Activated naive CD4-positive, alpha-beta T cell treated with anti-CD3 and anti-CD28 coated beads, Interleukin-2, amount 50 U/mL, for 72 hours (primary cell): ENCODE data around the gene PTPRG. TPM values are rescaled to one million over a fixed set of nuclear protein-coding genes. Genes with fewer than 3 reads are reported as not detected.

Experiments
- ATAC-seq, 2 donors: fragments of 150-1000 bp; cut with Tn5 transposase; 2 replicates each; pipeline ENCODE4 v1.10.0; 2021; ENCODE audit warnings: mild to moderate bottlenecking in 2 of 2, moderate library complexity in 2 of 2
- DNase-seq, 2 donors: peaks; one replicate each; pipeline ENCODE4 v3.0.0; 2021 to 2022; ENCODE audit warnings: low spot score in 2 of 2
- H3K27ac Mint-ChIP-seq, 2 donors: one replicate each; pipeline ENCODE4 v1.8.0; 2022; ENCODE audit warnings: mild to moderate bottlenecking in 2 of 2, mixed read lengths in 2 of 2
- H3K36me3 Mint-ChIP-seq, 2 donors: one replicate each; pipeline ENCODE4 v1.8.0; 2022; ENCODE audit warnings: mixed read lengths in 2 of 2
- H3K9me3 Mint-ChIP-seq, 2 donors: one replicate each; pipeline ENCODE4 v1.8.0; 2022; ENCODE audit warnings: mixed read lengths in 2 of 2
- total RNA-seq, 2 donors: library from RNA; stranded (reverse); gene quantifications; one replicate each; pipeline ENCODE4 v1.2.3, GENCODE V29; 2022

Gene PTPRG
- total RNA-seq, 2 donors from 2014 or later, result 0.11 to 0.45 TPM

DNA sequence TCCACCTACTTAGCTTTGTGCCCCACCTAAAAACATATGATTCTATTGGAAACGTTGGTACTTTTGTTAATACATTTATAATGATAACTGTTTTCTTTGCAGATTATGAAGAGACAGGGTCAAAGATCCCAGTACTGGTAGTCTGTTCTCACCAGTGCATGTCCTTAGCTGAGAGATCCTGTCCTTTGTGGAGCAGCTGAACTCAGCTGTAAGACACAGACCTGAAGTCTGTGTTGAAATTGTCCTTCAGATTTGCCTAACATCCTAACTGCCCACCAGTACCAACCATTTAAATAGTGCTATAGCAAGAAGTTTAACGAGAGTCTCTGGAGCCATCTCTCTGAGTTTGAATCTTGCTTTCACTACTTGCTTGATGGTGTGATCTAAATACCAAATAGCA, 413.3 kb downstream of the PTPRG start:
- Mint-ChIP-seq H3K27ac (no peak overlapping the region), H3K9me3 (peaks cover 3 to 4% of the 10 kb centered on the region in 2 donors), H3K36me3 (peaks cover 0 to 5% of the 10 kb centered on the region in 2 donors)
- ATAC-seq, result no peak
- DNase-seq, result no peak

GRCh38 chr3:61975199-61975598, 413.8 kb downstream of the PTPRG start:
- no peak for DNase-seq
- peaks cover 3 to 4% of the 10 kb centered on the region in 2 donors for H3K9me3 Mint-ChIP-seq
- peaks cover 0 to 5% of the 10 kb centered on the region in 2 donors for H3K36me3 Mint-ChIP-seq

DNA sequence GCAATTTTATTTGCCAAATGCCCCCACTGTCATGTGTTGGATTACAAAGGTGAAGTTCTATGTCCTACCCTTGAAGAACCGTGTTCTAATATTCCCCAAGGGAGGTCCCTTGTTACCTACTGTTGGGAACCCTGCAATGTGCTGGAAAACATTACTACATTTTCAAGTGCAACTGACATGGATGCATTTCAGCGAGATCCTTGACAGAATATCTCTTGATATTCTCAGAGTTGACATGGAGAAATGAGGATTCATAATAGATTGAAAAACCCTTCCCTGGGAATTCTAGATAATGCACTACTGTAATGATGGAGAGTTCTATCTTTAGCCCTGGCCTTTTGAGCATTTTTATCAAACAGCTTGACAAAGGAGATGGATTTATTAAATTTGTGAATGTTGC, 414.6 kb downstream of the PTPRG start:
- Mint-ChIP-seq H3K9me3 (peaks cover 3 to 4% of the 10 kb centered on the region in 2 donors), H3K36me3 (peaks cover 0 to 5% of the 10 kb centered on the region in 2 donors), H3K27ac (no peak overlapping the region)
- ATAC-seq (no peak), DNase-seq (no peak)

More at GRCh38 chr3:61975199-61975598, 413.8 kb downstream of the PTPRG start:
- no peak overlapping the region for H3K27ac Mint-ChIP-seq
- no peak for ATAC-seq

GRCh38 chr3:61978460-61979419, 417.4 kb downstream of the PTPRG start:
- ATAC-seq, result no peak
- DNase-seq, result no peak
- H3K27ac Mint-ChIP-seq, result no peak overlapping the region
- no peaks in the 10 kb centered on the region for H3K36me3 Mint-ChIP-seq
- no peaks in the 10 kb centered on the region for H3K9me3 Mint-ChIP-seq

- DNase-seq (no peak), ATAC-seq (no peak)
- no peak overlapping the region for H3K27ac Mint-ChIP-seq
- no peaks in the 10 kb centered on the region for H3K9me3 Mint-ChIP-seq
- no peaks in the 10 kb centered on the region for H3K36me3 Mint-ChIP-seq
These were observed 418.3 kb downstream of the PTPRG start for GRCh38 chr3:61979638-61980037.

- ATAC-seq (no peak), DNase-seq (no peak)
- H3K36me3 Mint-ChIP-seq, result no peaks in the 10 kb centered on the region
- H3K9me3 Mint-ChIP-seq, result no peaks in the 10 kb centered on the region
- H3K27ac Mint-ChIP-seq, result no peak overlapping the region
These were observed 418.7 kb downstream of the PTPRG start for GRCh38 chr3:61980041-61980440.

GRCh38 chr3:61981060-61981459, 419.7 kb downstream of the PTPRG start:
- Mint-ChIP-seq H3K27ac (no peak overlapping the region), H3K36me3 (no peaks in the 10 kb centered on the region), H3K9me3 (no peaks in the 10 kb centered on the region)
- DNase-seq, result no peak
- ATAC-seq, result peak in 1 of 2 donors; percentile 13

DNA sequence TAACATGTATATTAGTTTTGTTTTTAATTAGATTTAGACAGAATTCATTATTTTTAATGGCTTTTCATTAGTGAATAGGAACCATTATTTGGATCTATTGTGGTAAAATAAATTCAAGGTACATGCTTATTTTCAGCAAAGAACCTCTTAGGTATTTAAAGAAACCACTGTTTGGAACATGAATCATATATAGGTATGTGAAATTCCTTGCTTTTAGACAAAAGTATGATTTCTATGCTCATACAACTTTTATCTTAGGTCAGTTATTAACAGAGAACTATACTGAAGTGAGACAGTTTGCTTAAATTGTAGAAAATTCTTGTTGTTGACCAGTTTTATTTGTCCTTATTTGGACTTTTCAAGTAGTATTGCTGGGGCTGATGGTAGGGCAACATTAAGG, 422.1 kb downstream of the PTPRG start:
- Mint-ChIP-seq H3K36me3 (no peaks in the 10 kb centered on the region), H3K27ac (no peak overlapping the region), H3K9me3 (no peaks in the 10 kb centered on the region)
- DNase-seq, result no peak
- no peak for ATAC-seq

DNA sequence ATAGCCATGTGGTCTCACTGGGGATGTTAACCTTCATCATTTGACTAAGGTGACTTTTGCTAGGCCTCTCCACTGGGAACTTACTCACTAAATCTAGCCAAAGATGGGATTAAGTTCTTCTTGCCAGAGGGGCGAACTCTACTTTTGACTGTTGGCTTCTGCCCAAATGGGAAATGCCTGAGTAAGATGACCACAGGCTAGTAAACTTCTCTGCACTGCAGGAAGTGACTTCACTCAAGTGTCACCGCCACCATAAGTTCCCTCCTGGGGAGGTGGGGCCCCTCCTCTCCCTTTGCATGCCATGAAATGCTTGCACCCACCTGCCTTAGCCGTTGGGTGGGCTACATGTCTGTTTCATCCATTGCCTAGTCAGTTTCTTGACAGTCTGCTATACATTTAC, 423.6 kb downstream of the PTPRG start:
- Mint-ChIP-seq H3K27ac (no peak overlapping the region), H3K36me3 (no peaks in the 10 kb centered on the region), H3K9me3 (no peaks in the 10 kb centered on the region)
- DNase-seq, result no peak
- ATAC-seq, result peak in 1 of 2 donors; percentile 20

- DNase-seq (no peak), ATAC-seq (no peak)
- H3K9me3 Mint-ChIP-seq, result no peaks in the 10 kb centered on the region
- H3K36me3 Mint-ChIP-seq, result no peaks in the 10 kb centered on the region
- no peak overlapping the region for H3K27ac Mint-ChIP-seq
These were observed 425.1 kb downstream of the PTPRG start for GRCh38 chr3:61986473-61986872.

DNA sequence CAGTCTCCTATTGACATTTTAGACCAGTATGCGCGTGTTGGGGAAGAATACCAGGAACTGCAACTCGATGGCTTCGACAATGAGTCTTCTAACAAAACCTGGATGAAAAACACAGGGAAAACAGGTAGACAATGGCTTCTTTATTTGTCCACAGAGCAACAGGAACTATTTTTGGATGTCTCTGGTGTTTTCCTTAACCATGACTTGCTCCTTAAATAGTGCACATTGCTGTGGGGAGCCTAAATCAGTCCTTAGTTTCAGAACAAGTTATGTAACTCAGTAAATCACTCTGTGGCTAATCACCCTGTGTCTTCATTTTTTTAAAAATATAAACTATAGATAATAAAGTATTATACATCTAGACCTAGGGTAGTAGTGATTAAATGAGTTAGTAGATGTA, 428.3 kb downstream of the PTPRG start:
- ATAC-seq (no peak), DNase-seq (no peak)
- no peaks in the 10 kb centered on the region for H3K9me3 Mint-ChIP-seq
- H3K36me3 Mint-ChIP-seq, result no peaks in the 10 kb centered on the region
- H3K27ac Mint-ChIP-seq, result no peak overlapping the region

- Mint-ChIP-seq H3K27ac (no peak overlapping the region), H3K36me3 (no peaks in the 10 kb centered on the region)
- ATAC-seq, result no peak
These were observed 429.1 kb downstream of the PTPRG start for GRCh38 chr3:61990327-61991027.

DNA sequence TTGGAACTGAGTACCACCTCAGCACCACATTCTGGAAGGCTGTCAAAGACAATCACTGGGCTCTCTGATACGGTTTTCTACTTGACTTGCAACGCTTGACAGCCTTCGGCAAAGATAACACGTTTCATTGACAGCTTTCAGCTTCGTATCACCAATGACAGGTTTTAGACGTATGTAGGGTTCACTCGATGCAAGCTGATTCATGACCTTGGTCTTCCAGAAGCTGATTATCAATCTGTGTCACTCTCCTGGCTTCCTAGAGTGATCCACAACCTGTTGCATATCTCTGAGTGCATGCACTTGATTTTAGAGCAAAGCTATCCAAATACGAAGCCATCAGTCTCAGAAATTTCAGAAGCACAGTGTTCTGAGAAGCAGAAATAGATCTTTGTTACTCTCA, 430.3 kb downstream of the PTPRG start:
- Mint-ChIP-seq H3K27ac (no peak overlapping the region), H3K9me3 (peaks cover 5 to 6% of the 10 kb centered on the region in 2 donors), H3K36me3 (no peaks in the 10 kb centered on the region)
- ATAC-seq, result no peak
- DNase-seq, result no peak

More at GRCh38 chr3:61990327-61991027, 429.1 kb downstream of the PTPRG start:
- H3K9me3 Mint-ChIP-seq, result no peaks in the 10 kb centered on the region
- no peak for DNase-seq

DNA sequence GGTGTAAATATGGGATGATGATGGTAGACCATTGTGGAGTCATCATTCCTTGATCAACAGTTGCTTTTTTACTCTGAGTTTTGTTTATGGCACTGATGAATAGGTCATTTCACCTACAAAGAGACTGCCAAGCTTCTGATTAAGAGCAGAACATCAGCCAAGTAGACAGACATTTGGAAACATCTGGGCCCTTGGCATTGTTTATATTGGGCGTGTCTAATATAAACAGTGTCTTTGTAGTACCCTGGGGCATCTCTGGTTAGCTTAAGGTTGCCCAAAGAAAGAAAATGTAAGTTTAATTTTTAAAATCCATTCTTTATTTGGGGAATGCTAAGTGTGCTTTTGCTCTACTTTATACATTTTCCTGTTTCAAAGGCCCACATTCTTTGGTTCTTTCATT, 435.0 kb downstream of the PTPRG start:
- no peak overlapping the region for H3K27ac Mint-ChIP-seq
- no peak for DNase-seq
- no peaks in the 10 kb centered on the region for H3K36me3 Mint-ChIP-seq
- no peak for ATAC-seq
- peaks cover 5 to 6% of the 10 kb centered on the region in 2 donors for H3K9me3 Mint-ChIP-seq

- ATAC-seq (no peak), DNase-seq (no peak)
- Mint-ChIP-seq H3K27ac (no peak overlapping the region), H3K36me3 (no peaks in the 10 kb centered on the region), H3K9me3 (peaks cover 5 to 6% of the 10 kb centered on the region in 2 donors)
These were observed 435.7 kb downstream of the PTPRG start for GRCh38 chr3:61997101-61997500.

- Mint-ChIP-seq H3K36me3 (no peaks in the 10 kb centered on the region), H3K9me3 (no peaks in the 10 kb centered on the region), H3K27ac (no peak overlapping the region)
- ATAC-seq (no peak), DNase-seq (no peak)
These were observed 442.5 kb downstream of the PTPRG start for GRCh38 chr3:62003835-62004234.

GRCh38 chr3:62007036-62007435, 445.7 kb downstream of the PTPRG start:
- DNase-seq (no peak), ATAC-seq (no peak)
- Mint-ChIP-seq H3K9me3 (no peaks in the 10 kb centered on the region), H3K27ac (no peak overlapping the region), H3K36me3 (no peaks in the 10 kb centered on the region)
